Measurements from ENCODE around the gene ADGRG6. TPM values are rescaled to one million over a fixed set of nuclear protein-coding genes. Genes with fewer than 3 reads are reported as not detected.
"Not testable (repeated sequence)": the region's sequence is repeated elsewhere in the genome, so short reads cannot be mapped to it uniquely, and the experiment has no call there.

ADGRG6 gene
- total RNA-seq, 1 donor from 2014 or later = 43.5 TPM

DNA sequence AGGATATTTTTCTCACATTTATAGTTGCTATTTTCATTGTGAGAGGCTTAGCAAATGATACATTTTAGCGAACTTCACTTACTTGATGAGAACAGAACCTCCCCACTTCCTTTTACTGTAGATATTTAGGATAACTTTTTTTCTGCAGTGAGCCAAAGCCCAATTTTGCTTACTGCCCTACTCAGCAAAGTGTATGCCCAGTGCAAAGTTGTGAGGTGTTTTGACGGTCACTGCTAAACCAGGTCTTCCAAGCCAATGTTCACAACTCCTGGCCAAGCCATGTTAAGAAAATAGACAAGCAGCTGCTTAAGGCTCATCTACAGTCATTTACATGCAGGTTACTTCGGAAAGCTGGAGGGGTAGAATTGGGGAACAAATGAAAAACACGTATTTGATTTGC, 144.8 kb downstream of the ADGRG6 start:
- no peak for DNase-seq

DNA sequence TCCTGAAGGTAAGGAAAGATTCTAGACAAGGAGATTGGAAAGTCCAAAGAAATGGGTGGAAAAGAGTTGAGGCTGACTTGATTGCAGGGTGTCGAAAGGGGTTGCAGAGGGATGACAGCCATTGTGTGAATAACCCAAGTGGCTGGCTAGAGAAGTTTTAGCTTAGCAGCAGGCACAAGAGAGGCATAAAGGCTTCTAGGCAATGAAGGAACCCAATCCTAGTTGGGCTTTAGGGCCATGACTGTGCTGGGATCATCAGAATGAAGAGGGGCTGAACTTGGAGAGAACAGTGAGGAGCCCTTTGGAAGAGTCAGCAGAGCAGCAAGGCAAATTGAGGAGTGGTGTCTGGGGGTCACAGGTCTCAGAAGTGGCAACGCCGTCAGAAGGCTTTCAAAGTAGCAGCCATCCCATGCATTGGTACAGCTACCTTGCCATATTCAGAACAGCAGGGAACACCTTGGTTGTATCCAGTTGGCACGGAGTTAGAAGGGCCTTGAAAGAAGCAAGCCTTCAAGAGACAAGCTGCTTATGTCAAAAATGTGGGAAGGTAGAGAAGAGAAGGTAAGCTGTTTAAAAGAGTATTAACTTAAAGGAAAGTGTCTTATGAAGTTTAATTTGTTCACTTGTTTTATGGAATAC, 146.4 kb downstream of the ADGRG6 start:
- DNase-seq = no peak

DNA sequence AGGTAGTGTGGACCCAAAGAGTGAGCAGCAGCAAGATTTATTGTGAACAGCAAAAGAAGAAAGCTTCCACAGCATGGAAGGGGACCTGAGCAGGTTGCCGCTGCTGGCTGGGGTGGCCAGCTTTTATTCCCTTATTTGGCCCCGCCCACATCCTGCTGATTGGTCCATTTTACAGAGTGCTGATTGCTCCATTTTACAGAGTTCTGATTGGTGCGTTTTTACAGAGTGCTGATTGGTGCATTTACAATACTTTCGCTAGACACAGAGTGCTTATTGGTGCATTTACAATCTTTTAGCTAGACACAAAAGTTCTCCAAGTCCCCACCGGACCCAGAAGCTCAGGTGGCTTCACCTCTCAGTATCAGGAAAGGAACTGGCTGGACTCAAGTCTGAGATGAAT, 149.0 kb downstream of the ADGRG6 start:
- DNase-seq = not testable (repeated sequence)

DNA sequence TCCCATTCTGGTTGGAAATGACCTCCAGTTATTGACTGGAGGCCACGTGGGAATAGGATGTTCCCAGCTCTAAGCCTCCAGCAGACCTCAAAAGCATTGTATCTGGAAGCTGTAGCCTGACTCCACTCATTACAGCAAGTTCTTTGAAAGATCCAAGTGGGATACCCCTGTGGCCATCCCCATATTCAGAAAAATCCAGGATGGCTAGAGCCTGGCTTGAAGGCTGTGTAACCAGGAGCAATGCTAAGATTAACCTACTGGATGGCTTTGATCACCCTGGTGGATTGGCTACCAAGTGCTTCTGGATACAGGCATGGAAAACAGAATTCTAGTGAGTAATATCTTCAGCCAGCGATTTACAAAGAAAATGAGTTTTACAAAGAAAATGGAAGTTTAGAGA, 151.2 kb downstream of the ADGRG6 start:
- no peak for DNase-seq

DNA sequence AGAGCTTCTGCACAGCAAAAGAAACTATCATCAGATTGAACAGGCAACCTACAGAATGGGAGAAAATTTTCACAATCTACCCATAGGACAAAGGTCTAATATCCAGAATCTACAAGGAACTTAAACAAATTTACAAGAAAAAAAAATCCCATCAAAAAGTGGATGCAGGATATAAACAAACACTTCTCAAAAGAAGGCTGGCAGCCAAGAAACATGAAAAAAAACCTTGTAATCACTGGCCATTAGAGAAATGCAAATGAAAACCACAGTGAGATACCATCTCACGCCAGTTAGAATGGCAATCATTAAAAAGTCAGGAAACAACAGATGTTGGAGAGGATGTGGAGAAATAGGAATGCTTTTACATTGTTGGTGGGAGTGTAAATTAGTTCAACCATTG, 152.4 kb downstream of the ADGRG6 start:
- not testable (repeated sequence) for DNase-seq

DNA sequence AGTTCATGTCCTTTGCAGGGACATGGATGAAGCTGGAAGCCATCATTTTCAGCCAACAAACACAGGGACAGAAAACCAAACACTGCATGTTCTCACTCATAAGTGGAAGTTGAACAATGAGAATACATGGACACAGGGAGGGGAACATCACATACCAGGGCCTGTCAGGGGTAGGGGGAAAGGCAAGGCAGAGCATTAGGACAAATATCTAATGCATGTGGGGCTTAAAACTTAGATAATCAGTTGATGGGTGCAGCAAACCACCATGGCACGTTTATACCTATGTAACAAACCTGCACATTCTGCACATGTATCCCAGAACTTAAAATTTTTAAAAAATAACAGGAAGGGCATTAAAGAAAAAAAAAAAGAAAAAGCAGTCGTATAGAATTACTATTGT, 153.0 kb downstream of the ADGRG6 start:
- not testable (repeated sequence) for DNase-seq

DNA sequence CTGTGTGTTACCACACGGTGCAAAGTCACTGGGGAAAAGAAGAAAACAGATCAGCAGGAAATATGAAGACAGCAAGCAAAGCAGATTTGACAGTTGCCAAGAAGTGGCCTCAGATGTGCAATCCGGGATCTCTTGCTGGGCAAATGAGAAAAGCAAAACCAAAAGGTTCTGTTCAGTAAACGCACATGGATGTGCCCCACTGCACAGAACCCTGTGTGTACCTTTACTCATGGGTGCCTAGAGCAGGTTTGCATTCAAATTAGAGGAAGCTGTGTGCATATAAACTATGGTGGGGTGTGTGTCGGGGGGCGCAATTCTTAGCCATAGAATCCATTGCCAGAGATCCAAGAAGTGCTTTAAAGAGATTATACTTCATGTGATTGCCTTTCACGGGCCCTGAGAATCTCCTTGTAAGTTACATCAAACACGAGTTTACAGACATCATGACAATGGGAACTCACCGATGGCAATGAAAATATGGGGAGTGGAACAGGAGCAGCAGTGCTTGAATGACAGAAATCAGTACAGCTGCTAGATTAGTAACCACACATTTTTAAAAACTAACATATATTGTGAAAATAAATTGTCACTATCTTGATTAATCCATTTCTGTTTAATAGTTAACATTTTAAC, 154.3 kb downstream of the ADGRG6 start:
- no peak for DNase-seq

DNA sequence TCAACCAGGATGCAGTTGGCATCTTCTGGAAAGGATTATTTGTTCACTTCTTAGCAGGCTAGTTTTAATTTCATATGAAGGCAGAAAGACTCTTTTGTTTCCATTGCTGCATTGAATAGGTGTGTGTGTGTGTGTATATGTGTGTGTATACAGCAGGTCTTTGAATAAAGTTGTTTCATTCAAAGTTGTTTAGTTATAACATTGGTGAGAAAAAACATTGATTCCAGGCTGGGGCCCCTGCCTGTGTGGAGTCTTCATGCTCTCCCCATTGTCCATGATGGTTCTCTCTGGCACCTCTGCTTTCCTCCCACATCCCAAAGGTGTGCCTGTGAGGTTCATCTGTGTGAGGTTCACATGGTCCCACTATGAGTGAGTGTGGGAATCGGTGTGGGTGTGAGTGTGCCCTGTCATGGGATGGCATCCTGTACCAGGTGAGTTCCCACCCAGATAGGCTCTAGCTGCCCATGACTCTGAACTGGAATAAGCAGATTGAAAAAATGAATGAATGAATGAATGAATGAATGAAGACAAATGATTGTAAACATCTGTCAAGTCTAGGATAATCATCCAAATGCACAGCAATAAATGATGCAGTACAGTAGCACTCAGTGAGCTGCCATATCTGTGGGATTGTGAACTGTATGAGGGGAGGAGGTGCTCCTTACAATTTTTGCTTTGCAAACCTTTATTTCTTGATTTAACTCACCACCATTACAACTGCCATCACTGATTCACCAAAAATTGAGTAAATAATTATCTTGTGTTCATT, 156.0 kb downstream of the ADGRG6 start:
- DNase-seq = no peak

DNA sequence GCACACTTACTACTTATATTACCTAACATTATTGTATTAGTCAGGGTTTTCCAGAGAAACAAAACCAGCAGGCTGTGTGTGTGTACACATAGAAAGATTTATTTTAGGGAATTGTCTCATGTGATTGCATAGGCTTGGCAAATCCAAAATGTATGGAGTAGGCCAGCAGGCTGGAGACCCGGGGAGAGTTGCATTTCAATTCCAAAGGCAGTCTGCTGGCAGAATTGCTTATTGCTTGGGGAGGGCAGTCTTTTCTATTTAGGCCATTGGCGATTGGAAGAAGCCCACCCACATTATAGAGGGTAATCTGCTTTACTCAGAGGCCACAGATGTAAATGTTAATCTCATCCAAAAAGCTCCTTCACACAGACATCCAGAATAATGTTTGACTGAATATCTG, 157.0 kb downstream of the ADGRG6 start:
- DNase-seq = no peak

DNA sequence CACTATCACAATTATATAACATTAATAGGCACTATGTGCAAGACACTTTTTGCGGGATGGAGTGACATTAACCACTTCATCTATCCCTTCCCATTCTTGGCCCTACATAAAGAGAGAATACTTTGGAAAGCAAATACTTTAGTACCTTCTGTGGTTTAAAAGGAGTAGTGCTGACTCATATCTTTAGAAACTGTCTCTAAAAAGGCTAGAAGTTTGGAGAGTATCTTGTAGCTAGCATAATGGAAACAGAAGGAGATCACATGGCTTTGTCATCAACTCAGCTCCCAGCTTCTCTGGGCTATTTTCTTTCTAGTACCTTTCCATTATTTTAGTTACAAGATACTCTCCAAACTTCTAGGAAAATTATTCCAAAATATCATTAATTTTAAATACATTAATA, 157.5 kb downstream of the ADGRG6 start:
- no peak for DNase-seq

DNA sequence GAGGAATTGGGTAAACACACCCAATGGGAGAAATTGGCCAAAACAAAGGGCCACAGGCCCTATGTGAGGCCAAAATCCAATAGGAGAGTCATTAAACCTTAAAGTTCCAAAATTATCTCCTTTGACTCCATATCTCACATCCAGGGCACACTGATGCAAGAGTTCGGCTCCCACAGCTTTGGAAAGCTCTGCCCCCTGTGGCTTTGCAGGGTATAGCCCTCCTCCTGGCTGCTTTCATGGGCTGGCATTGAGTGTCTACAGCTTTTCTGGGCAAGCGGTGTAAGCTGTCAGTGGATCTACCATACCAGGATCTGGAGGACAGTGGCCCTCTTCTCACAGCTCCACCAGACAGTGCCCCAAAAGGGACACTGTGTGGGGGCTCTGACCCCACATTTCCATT, 160.5 kb downstream of the ADGRG6 start:
- DNase-seq = no peak

DNA sequence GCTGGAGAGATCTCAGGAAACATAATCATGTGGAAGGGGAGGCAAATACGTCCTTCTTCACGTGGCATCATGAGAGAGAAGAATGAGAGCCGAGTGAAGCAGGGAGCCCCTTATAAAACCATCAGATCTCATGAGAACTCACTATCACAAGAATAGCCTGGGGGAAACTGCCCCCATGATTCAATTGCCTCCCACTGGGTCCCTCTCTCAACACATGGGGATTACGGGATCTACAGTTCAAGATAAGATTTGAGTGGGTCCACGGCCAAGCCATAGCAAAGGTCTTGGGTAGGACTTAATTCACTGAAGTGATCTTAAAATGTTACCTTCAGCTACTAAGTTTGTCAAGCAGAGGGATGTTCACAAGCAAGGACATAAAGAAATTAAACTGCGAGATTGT, 162.2 kb downstream of the ADGRG6 start:
- DNase-seq = no peak

DNA sequence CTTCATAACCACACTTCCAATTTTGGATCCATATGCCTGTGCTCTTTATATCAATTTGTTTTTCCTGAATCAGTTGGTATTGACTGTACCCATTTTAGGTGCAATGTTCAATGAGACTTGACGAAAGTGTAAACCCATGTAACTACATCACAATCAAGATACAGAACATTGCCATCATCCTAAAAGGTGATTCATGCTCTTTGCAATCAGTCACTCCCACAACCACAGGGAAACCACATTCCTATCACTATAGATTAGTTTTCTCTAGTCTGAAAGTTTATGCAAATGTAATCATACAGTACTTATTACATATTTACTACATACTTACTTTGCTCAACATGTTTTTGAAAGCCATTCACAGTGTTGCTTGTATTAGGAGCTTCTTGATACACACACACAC, 167.4 kb downstream of the ADGRG6 start:
- no peak for DNase-seq

DNA sequence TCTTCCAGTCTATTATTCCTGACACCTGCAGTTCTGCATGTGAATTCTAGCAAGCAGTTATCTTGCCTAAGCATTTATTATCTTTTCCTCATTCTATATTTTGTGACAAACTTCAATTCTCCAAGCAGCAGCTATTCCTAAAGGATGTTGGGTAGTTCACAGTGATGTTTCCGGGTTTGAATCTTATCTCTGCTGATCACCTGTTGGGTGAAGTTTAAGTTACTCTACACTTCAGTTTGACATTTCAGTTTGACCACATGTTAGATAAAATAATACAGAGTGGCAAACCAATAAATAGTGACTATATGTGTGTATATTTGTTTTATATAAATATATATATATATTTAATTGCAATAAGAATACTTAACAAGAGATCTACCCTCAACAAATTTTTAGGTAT, 168.6 kb downstream of the ADGRG6 start:
- no peak for DNase-seq

DNA sequence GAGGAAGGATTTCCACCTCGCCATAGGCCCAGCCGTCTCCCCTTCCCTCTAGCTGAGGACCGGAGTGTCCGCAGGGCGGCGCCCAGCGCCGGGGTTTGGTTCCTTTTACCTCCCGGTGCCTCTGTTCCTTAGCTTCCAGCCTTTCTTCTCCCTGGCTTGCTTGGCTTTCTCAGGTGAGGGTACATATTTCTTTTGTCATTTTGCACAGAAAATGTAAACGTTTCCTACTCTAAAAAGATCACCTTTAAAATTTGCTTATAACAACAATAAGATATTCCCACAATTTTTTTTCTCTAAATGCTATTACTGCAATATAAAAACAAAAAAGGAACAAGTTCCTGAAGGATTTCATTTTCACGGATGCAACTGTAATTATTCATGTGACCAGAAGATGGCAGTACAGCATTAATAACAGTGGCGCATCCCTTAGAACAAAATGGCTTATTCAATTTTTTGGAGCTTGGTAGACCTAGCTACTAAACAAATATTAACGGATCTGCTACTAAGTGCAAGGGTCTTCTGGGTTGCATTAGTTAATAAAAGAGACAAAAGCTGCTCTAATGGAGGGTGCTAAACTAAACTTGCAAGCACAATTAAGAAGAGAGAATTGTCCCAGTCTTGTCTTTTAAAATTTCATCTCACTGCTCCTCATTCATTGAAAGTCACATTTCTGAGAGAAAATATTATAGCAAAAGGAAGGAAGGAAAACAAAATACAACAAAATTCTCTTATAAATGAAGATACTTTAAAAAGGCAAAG, 172.9 kb downstream of the ADGRG6 start:
- peak; percentile 48 for DNase-seq

DNA sequence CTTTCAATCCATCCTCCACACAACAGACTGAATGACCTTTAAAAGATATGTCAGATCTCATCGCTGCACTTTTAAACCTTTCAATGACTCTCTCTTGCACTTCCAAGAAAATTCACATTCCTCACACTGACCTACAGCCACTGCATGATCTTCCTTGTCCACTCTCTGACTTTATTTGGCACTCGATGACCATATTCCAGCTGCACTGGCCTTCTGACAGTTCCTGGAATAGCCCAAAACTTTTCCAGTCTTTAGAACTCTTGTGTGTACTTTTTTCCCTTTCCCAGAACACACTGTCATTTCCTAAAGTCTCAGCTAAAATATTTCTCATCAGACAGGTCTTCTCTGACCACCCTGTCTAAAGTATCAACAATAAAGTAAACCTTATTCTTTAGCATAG, 174.6 kb downstream of the ADGRG6 start:
- no peak for DNase-seq

DNA sequence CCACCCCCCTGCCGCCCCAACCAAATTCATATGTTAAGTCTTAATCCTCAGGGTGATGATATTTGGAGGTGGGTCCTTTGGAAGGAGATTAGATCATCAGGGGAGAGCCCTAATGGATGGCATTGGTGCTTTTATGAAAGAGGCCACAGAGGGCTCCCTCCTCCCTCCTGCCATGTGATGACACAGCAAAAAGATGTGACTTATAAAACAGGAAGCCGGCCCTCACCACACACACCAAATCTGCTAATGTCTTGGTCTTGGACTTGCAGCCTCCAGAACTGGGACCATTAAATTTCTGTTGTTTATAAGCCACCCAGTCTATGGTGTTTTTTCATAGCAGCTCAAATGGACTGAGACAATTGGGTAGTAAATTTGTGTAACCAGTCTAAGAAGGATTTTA, 176.3 kb downstream of the ADGRG6 start:
- DNase-seq = no peak

DNA sequence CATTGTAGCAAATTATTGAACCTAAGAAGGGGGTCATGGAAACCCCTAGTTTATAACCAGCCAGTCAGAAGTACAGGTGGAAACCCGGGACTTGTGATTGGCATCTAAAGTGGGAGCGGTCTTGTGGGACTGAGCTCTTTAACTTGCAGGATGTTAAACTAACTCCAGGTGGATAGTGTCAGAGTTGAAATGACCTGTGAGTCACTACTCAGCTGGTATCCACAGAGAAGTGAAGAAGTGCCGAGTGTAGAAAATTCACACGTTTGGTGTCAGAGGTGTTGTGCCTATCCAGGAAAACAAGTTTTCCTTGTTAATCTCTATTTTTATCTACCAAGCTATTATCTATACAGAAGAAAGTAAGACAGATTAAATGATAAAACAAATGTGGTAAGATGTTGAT, 179.7 kb downstream of the ADGRG6 start:
- no peak for DNase-seq

DNA sequence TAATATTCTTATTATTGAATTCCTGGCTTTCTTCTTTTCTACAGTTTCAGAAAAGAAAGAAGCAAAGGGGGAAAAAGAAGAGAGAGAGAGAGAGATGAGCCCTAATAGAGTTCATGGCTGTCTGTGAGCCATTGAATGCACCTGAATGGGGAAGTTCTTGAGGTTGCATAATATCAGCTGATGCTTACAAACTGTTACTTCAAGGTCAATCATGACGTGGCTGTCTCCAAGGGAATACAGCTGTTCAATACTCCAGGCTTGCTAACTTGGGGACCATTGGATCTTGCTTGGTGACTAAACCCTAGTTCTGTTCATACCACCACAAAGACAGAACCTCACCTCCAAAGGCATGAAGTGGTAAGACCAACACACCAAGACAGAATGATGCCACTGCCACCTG, 180.4 kb downstream of the ADGRG6 start:
- DNase-seq = no peak

DNA sequence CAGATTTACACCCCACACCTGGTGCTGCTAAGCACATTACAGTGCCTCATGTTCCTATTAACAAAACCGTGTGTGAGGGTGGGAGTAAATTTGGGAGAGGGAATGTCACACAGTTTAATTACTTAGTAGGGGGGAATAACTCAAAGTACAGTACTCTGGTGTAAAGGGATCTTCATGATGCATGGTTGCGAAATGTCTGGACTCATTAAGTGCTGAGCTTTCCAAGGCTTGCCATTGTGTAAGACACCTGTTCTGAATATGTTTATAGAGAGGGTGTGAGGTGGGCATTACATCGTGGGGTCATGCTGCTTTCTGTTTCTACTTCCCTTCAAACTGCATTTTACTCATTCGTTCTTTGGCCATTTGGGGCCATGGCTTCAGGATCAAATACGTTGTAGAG, 181.2 kb downstream of the ADGRG6 start:
- no peak for DNase-seq

DNA sequence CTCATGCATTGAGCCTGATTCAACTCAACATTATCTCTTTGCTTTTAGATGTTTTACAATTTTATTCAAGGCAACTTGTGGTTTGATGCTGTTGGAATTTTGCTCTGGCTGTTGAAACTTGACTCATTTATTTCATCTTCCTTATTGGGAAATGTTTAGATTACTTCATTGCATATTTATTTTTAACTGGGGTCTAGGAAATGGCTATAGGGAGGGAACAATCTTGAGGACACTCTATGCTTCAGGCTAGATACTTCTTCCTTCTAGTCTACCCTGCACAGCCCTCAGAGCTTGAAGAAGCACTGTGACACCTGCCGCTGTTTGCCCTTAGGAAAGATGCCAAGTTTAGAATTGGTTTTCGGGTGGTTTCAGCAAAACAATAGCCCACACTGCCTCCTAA, 183.4 kb downstream of the ADGRG6 start:
- DNase-seq = no peak

DNA sequence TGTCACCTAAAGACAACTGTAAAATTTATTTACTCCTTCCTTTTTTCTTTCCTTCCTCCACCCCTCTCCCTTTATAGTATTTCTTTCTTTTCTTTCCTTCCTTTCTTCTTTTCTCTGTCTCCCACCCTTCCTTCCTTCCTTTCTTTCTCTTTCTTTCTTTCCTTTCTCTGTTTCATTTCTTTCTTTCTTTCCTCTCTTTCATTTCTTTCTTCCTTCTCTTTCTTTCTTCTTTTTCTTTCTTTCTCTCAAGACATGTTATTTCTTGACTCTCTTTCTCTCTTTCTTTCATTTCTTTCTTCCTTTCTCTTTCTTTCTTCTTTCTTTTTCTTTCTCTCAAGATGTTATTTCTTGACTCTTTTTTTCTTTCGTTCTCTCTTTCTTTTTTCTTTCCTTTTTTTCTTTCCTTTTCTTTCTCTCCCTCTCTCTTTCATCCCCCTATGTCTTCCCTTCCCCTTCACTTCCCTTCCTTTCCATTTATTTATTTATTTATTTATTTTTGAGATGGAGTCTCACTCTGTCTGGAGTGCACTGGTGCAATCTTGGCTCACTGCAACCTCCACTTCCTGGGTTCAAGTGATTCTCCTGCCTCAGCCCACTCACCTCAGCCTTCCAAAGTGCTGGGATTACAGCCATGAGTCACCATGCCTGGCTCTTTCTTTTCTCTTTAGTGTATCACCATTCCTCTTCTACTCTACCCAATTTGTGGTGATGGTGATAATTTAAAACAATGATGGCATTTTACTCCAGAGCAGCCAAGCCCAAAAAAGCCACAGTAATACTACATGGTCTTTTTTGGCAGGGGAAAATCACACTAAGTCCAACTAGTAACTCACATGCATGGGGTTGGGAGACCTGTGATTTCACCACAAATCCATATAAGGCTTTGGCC, 188.2 kb downstream of the ADGRG6 start:
- DNase-seq = no peak

All from skin of body (tissue), 2 donors.